Ishikawa (cell line): ENCODE data around the gene ERGIC2.

ENCODE experiments used
- CEBPB ChIP-seq: IDR thresholded peaks from 2 replicates; pipeline ENCODE4 v1.6.1; 2012
- CREB1 ChIP-seq: IDR thresholded peaks from 2 replicates; pipeline ENCODE4 v1.6.1; 2012; ENCODE audit warnings: low read depth
- EGR1 ChIP-seq: IDR thresholded peaks from 2 replicates; pipeline ENCODE4 v1.6.1; 2012
- EP300 ChIP-seq: IDR thresholded peaks from 2 replicates; pipeline ENCODE4 v1.6.1; 2012; ENCODE audit warnings: borderline replicate concordance
- NFIC ChIP-seq: IDR thresholded peaks from 2 replicates; pipeline ENCODE4 v1.6.1; 2012
- RAD21 ChIP-seq: IDR thresholded peaks from 2 replicates; pipeline ENCODE4 v1.6.1; 2012; ENCODE audit warnings: low read depth
- TAF1 ChIP-seq: IDR thresholded peaks from 2 replicates; pipeline ENCODE4 v1.6.1; 2012; ENCODE audit warnings: low read depth, mild to moderate bottlenecking
- YY1 ChIP-seq: IDR thresholded peaks from 2 replicates; pipeline ENCODE4 v1.6.1; 2012; ENCODE audit warnings: low read depth
- ZBTB7A ChIP-seq: IDR thresholded peaks from 2 replicates; pipeline ENCODE4 v1.6.1; 2012; ENCODE audit warnings: low read depth
- TF ChIP-seq, protein P1 (sequence below): IDR thresholded peaks from 2 replicates; pipeline ENCODE4 v1.6.1; 2012
- TF ChIP-seq, protein P2 (sequence below): IDR thresholded peaks from 2 replicates; pipeline ENCODE4 v1.6.1; 2012; ENCODE audit warnings: low read depth, mild to moderate bottlenecking
- TF ChIP-seq, protein P3 (sequence below): IDR thresholded peaks from 2 replicates; pipeline ENCODE4 v1.6.1; 2012

DNA sequence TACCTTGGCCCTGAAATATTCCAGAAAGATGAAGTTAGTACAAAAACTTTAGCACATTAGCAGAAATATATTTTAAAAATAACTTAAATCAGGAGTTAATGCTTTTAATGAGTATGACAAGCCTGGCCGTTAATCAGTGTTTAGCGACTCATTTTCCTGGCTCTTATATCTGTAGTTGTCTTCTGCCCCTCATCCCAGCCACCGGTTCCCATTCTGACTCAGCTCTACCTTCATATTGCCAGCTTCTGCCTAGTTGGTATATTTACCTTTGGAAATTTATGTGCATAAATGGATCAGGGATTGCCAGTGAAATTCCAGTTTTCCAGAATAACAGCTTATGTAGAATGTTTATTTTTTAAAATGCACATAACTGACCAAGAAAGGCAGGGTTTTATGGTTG lies 79.9 kb downstream of the ERGIC2 start:
- TF ChIP-seq YY1 (no peak), ZBTB7A (no peak), EP300 (no peak), RAD21 (no peak), NFIC (no peak), CEBPB (no peak), EGR1 (no peak), TAF1 (no peak), CREB1 (no peak)
- TF ChIP-seq, protein P1, sequence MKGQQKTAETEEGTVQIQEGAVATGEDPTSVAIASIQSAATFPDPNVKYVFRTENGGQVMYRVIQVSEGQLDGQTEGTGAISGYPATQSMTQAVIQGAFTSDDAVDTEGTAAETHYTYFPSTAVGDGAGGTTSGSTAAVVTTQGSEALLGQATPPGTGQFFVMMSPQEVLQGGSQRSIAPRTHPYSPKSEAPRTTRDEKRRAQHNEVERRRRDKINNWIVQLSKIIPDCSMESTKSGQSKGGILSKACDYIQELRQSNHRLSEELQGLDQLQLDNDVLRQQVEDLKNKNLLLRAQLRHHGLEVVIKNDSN = no peak
- TF ChIP-seq, protein P2, sequence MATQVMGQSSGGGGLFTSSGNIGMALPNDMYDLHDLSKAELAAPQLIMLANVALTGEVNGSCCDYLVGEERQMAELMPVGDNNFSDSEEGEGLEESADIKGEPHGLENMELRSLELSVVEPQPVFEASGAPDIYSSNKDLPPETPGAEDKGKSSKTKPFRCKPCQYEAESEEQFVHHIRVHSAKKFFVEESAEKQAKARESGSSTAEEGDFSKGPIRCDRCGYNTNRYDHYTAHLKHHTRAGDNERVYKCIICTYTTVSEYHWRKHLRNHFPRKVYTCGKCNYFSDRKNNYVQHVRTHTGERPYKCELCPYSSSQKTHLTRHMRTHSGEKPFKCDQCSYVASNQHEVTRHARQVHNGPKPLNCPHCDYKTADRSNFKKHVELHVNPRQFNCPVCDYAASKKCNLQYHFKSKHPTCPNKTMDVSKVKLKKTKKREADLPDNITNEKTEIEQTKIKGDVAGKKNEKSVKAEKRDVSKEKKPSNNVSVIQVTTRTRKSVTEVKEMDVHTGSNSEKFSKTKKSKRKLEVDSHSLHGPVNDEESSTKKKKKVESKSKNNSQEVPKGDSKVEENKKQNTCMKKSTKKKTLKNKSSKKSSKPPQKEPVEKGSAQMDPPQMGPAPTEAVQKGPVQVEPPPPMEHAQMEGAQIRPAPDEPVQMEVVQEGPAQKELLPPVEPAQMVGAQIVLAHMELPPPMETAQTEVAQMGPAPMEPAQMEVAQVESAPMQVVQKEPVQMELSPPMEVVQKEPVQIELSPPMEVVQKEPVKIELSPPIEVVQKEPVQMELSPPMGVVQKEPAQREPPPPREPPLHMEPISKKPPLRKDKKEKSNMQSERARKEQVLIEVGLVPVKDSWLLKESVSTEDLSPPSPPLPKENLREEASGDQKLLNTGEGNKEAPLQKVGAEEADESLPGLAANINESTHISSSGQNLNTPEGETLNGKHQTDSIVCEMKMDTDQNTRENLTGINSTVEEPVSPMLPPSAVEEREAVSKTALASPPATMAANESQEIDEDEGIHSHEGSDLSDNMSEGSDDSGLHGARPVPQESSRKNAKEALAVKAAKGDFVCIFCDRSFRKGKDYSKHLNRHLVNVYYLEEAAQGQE = no peak
- TF ChIP-seq, protein P3, sequence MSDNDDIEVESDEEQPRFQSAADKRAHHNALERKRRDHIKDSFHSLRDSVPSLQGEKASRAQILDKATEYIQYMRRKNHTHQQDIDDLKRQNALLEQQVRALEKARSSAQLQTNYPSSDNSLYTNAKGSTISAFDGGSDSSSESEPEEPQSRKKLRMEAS = no peak
